Activated T-helper 2 cell treated with anti-CD3 and anti-CD28 coated beads, Interferon-gamma antibody, Interleukin-2, Interleukin-4, amounts not matched to agents 10 μg/mL and 5 μg/mL and 100 μg/mL, durations not matched to agents 14 hours and 24 hours and 36 hours (primary cell): ENCODE data around the gene CRHR2. TPM values are rescaled to one million over a fixed set of nuclear protein-coding genes. Genes with fewer than 3 reads are reported as not detected.

Source experiments
- DNase-seq: peaks from one replicate; pipeline ENCODE4 v3.0.0; 2021; ENCODE audit warnings: low spot score
- H3K27ac Mint-ChIP-seq: one replicate; pipeline ENCODE4 v1.8.0; 2021; ENCODE audit warnings: mixed read lengths
- H3K27me3 Mint-ChIP-seq: one replicate; pipeline ENCODE4 v1.8.0; 2021; ENCODE audit warnings: low read depth, mixed read lengths
- H3K36me3 Mint-ChIP-seq: one replicate; pipeline ENCODE4 v1.8.0; 2021; ENCODE audit warnings: low read depth, mixed read lengths
- H3K4me1 Mint-ChIP-seq: one replicate; pipeline ENCODE4 v1.8.0; 2021; ENCODE audit warnings: low read depth, mixed read lengths
- H3K4me3 Mint-ChIP-seq: one replicate; pipeline ENCODE4 v1.8.0; 2021; ENCODE audit warnings: low read depth, mild to moderate bottlenecking, moderate library complexity, mixed read lengths
- H3K9me3 Mint-ChIP-seq: one replicate; pipeline ENCODE4 v1.8.0; 2021; ENCODE audit warnings: mixed read lengths
- intact Hi-C: fragments of 100-400 bp; cut with micrococcal nuclease; formaldehyde crosslinking; loops from one replicate; pipeline ENCODE4 v1.15.1; 2023
- total RNA-seq: library from RNA; stranded (reverse); gene quantifications from 2 replicates; pipeline ENCODE4 v1.2.3, GENCODE V29; 2022

The CRHR2 gene
- total RNA-seq, 1 donor from 2014 or later = not detected

GRCh38 chr7:30703756-30704155, 21.5 kb upstream of the CRHR2 start:
- Mint-ChIP-seq H3K4me3 (no peak overlapping the region), H3K27ac (no peak overlapping the region), H3K27me3 (peaks cover 3% of the 10 kb centered on the region), H3K36me3 (no peaks in the 10 kb centered on the region), H3K4me1 (no peaks in the 10 kb centered on the region), H3K9me3 (no peaks in the 10 kb centered on the region)
- intact Hi-C loops = no loop called here
- no peak for DNase-seq

GRCh38 chr7:30702200-30702599, 19.9 kb upstream of the CRHR2 start:
- Mint-ChIP-seq H3K27me3 (peaks cover 3% of the 10 kb centered on the region), H3K9me3 (no peaks in the 10 kb centered on the region), H3K36me3 (no peaks in the 10 kb centered on the region), H3K4me1 (no peaks in the 10 kb centered on the region), H3K4me3 (no peak overlapping the region), H3K27ac (no peak overlapping the region)
- intact Hi-C loops = loop anchor here (1.0 kb wide), 1 partner anchor 38 kb away; no protein-coding TSS in a partner anchor
- DNase-seq = no peak

GRCh38 chr7:30700941-30701340, 18.7 kb upstream of the CRHR2 start:
- Mint-ChIP-seq H3K27me3 (peaks cover 3% of the 10 kb centered on the region), H3K27ac (no peak overlapping the region), H3K9me3 (no peaks in the 10 kb centered on the region), H3K4me3 (no peak overlapping the region), H3K36me3 (no peaks in the 10 kb centered on the region), H3K4me1 (no peaks in the 10 kb centered on the region)
- no peak for DNase-seq
- intact Hi-C loops = no loop called here

GRCh38 chr7:30699706-30700495, 17.6 kb upstream of the CRHR2 start:
- no peak overlapping the region for H3K27ac Mint-ChIP-seq
- H3K9me3 Mint-ChIP-seq = no peaks in the 10 kb centered on the region
- peaks cover 3% of the 10 kb centered on the region for H3K27me3 Mint-ChIP-seq
- H3K36me3 Mint-ChIP-seq = no peaks in the 10 kb centered on the region
- H3K4me1 Mint-ChIP-seq = no peaks in the 10 kb centered on the region
- DNase-seq = no peak
- no peak overlapping the region for H3K4me3 Mint-ChIP-seq
- intact Hi-C loops = no loop called here

- no peak for DNase-seq
- no peak overlapping the region for H3K27ac Mint-ChIP-seq
- H3K9me3 Mint-ChIP-seq = no peaks in the 10 kb centered on the region
- H3K4me3 Mint-ChIP-seq = no peak overlapping the region
- no peaks in the 10 kb centered on the region for H3K4me1 Mint-ChIP-seq
- intact Hi-C loops = no loop called here
- H3K36me3 Mint-ChIP-seq = no peaks in the 10 kb centered on the region
- H3K27me3 Mint-ChIP-seq = peaks cover 3% of the 10 kb centered on the region
These were observed 16.2 kb upstream of the CRHR2 start for GRCh38 chr7:30698481-30698880.

- Mint-ChIP-seq H3K4me1 (no peaks in the 10 kb centered on the region), H3K27me3 (no peaks in the 10 kb centered on the region), H3K36me3 (no peaks in the 10 kb centered on the region), H3K4me3 (no peak overlapping the region), H3K9me3 (no peaks in the 10 kb centered on the region), H3K27ac (no peak overlapping the region)
- intact Hi-C loops = no loop called here
- DNase-seq = no peak
These were observed 15.6 kb upstream of the CRHR2 start for GRCh38 chr7:30697719-30698460.

GRCh38 chr7:30694774-30695721, 12.8 kb upstream of the CRHR2 start:
- Mint-ChIP-seq H3K36me3 (no peaks in the 10 kb centered on the region), H3K27ac (no peak overlapping the region), H3K4me3 (no peak overlapping the region), H3K9me3 (no peaks in the 10 kb centered on the region), H3K4me1 (no peaks in the 10 kb centered on the region), H3K27me3 (no peaks in the 10 kb centered on the region)
- intact Hi-C loops = no loop called here
- DNase-seq = no peak

GRCh38 chr7:30694218-30694745, 12.0 kb upstream of the CRHR2 start:
- Mint-ChIP-seq H3K4me1 (no peaks in the 10 kb centered on the region), H3K4me3 (no peak overlapping the region), H3K36me3 (no peaks in the 10 kb centered on the region), H3K9me3 (no peaks in the 10 kb centered on the region), H3K27ac (no peak overlapping the region), H3K27me3 (no peaks in the 10 kb centered on the region)
- intact Hi-C loops = no loop called here
- no peak for DNase-seq

GRCh38 chr7:30692882-30693281, 10.6 kb upstream of the CRHR2 start:
- no peaks in the 10 kb centered on the region for H3K36me3 Mint-ChIP-seq
- no peaks in the 10 kb centered on the region for H3K27me3 Mint-ChIP-seq
- no peak for DNase-seq
- intact Hi-C loops = no loop called here
- H3K4me1 Mint-ChIP-seq = no peaks in the 10 kb centered on the region
- H3K9me3 Mint-ChIP-seq = no peaks in the 10 kb centered on the region
- H3K27ac Mint-ChIP-seq = no peak overlapping the region
- H3K4me3 Mint-ChIP-seq = no peak overlapping the region

- H3K4me1 Mint-ChIP-seq = peaks cover under 1% of the 10 kb centered on the region
- intact Hi-C loops = no loop called here
- H3K27ac Mint-ChIP-seq = no peak overlapping the region
- no peaks in the 10 kb centered on the region for H3K36me3 Mint-ChIP-seq
- no peaks in the 10 kb centered on the region for H3K9me3 Mint-ChIP-seq
- DNase-seq = no peak
- no peak overlapping the region for H3K4me3 Mint-ChIP-seq
- no peaks in the 10 kb centered on the region for H3K27me3 Mint-ChIP-seq
These were observed 10.2 kb upstream of the CRHR2 start for GRCh38 chr7:30692438-30692837.

- Mint-ChIP-seq H3K27me3 (peaks cover 8% of the 10 kb centered on the region), H3K27ac (no peak overlapping the region), H3K4me1 (peaks cover 1% of the 10 kb centered on the region), H3K36me3 (no peaks in the 10 kb centered on the region), H3K4me3 (no peak overlapping the region), H3K9me3 (no peaks in the 10 kb centered on the region)
- no peak for DNase-seq
- intact Hi-C loops = no loop called here
These were observed 7.8 kb upstream of the CRHR2 start for GRCh38 chr7:30690011-30690410.

GRCh38 chr7:30688718-30689221, 6.5 kb upstream of the CRHR2 start:
- H3K9me3 Mint-ChIP-seq = no peaks in the 10 kb centered on the region
- no peak overlapping the region for H3K4me3 Mint-ChIP-seq
- H3K36me3 Mint-ChIP-seq = no peaks in the 10 kb centered on the region
- intact Hi-C loops = no loop called here
- no peak for DNase-seq
- no peak overlapping the region for H3K27ac Mint-ChIP-seq
- peaks cover 20% of the 10 kb centered on the region for H3K27me3 Mint-ChIP-seq
- H3K4me1 Mint-ChIP-seq = peaks cover 1% of the 10 kb centered on the region
